Measurements from ENCODE around the gene PTPN1.

The PTPN1 gene

DNA sequence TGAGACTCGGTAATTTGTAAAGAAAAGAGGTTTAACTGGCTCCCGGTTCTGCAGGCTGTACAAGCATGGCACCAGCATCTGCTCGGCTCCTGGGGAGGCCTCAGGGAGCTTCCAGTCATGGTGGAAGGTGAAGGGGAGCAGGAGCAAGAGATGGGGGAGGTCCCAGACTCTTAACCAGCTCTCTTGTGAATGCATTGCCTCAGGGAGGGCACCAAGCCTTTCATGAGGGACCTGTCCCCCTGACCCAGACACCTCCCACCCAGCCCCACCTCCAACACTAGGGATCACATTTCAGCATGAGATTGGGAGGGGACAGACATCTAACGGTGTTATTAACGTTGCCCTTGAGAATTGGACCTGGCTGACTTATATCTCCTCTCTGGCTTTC is 68.6 kb downstream of the PTPN1 start:
- DNase-seq, result no peak

DNA sequence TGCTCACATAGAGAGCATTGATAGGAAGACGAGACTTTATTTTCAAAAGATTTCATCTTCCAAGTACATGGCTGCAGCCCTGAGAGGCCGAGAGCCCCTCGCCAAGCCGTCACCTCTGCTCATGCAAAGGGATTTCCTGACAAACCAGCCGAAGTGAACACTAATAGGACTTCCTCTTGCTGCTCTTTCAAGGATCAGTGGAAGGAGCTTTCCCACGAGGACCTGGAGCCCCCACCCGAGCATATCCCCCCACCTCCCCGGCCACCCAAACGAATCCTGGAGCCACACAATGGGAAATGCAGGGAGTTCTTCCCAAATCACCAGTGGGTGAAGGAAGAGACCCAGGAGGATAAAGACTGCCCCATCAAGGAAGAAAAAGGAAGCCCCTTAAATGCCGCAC is 69.3 kb downstream of the PTPN1 start:
- no peak for DNase-seq

DNA sequence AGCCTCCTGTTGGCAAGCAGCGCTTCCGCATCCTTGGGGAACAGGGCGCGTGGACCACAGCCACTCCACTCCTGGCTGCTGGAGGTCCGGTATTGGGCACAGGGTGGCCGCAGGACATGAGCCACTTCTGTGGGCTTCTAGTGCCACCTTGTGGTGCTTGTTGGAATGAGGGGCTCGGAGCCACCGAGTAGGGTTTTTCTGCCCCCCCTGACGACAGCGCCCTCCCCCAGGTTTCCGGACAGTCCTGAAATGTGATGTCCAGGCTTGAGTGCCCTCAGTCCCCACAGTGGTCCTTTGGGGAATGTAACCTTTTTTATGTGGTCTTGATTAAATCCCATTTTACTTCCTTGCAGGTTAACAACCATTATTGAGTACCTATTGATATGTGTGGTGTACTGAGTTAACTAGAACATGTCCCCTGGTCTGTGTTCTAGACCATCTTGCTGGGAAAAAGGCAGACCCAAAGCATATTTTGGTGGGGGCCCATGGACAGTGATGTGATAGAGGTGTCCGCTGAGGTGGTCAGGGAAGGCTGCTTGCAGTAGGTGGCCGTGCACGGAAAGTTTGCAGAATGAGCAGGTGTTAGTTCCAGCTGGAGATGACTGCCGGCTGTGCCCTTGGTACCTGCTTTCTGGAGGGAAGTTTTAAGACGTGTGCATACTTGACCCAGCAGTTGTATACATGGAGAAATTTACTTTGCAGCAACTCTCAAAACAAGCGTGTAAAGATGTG is 70.0 kb downstream of the PTPN1 start:
- no peak for DNase-seq

DNA sequence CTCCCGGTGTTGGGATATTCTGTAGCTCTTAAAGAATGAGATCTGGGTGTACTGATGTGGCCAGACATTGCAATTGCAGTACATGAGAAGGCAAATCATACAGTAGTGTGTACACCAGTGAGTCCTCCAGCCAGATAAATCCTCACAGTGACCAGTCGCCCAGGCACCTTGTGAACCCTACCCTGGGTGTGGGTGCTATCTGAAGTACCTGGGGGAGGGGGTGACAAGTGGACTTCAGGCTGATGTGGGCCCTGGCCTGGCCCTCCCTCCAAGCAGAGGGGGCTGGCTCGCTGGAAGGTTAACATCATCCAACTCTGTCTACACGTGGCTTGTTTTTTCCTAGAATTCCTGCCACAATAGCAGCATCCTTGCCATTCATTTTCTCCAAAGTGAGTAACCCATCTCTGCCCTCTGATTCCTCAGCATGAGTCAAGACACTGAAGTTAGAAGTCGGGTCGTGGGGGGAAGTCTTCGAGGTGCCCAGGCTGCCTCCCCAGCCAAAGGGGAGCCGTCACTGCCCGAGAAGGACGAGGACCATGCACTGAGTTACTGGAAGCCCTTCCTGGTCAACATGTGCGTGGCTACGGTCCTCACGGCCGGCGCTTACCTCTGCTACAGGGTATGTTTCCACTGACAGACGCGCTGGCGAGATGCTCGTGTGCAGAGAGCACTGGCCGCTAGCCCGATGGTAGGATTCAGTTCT is 70.8 kb downstream of the PTPN1 start:
- DNase-seq, result no peak

DNA sequence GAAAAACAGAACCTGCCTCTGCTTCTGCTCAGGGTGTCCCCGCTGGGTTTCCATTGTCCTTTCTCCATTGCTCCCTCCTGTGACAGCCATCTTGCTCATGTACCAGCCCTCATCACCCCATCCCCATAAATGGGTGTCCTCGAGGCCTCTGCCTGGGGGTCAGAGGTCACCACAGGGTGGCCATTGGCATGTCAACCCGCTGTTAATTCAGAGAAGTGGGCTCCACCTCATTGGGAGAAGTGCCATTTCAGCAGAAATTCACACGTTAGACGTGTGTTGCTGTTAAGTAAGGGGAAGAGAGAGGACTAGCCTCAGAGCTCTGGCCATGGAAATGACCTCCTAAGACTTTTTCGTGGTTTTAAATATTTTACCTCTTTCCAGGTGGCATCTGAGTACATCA is 71.9 kb downstream of the PTPN1 start:
- DNase-seq, result no peak

DNA sequence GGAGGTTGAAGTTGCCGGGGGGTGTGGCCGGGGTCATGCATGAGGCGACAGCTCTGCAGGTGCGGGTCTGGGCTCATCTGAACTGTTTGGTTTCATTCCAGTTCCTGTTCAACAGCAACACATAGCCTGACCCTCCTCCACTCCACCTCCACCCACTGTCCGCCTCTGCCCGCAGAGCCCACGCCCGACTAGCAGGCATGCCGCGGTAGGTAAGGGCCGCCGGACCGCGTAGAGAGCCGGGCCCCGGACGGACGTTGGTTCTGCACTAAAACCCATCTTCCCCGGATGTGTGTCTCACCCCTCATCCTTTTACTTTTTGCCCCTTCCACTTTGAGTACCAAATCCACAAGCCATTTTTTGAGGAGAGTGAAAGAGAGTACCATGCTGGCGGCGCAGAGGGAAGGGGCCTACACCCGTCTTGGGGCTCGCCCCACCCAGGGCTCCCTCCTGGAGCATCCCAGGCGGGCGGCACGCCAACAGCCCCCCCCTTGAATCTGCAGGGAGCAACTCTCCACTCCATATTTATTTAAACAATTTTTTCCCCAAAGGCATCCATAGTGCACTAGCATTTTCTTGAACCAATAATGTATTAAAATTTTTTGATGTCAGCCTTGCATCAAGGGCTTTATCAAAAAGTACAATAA is 72.5 kb downstream of the PTPN1 start:
- DNase-seq, result no peak

DNA sequence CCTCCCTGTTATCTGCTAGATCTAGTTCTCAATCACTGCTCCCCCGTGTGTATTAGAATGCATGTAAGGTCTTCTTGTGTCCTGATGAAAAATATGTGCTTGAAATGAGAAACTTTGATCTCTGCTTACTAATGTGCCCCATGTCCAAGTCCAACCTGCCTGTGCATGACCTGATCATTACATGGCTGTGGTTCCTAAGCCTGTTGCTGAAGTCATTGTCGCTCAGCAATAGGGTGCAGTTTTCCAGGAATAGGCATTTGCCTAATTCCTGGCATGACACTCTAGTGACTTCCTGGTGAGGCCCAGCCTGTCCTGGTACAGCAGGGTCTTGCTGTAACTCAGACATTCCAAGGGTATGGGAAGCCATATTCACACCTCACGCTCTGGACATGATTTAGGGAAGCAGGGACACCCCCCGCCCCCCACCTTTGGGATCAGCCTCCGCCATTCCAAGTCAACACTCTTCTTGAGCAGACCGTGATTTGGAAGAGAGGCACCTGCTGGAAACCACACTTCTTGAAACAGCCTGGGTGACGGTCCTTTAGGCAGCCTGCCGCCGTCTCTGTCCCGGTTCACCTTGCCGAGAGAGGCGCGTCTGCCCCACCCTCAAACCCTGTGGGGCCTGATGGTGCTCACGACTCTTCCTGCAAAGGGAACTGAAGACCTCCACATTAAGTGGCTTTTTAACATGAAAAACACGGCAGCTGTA is 73.4 kb downstream of the PTPN1 start:
- no peak for DNase-seq

DNA sequence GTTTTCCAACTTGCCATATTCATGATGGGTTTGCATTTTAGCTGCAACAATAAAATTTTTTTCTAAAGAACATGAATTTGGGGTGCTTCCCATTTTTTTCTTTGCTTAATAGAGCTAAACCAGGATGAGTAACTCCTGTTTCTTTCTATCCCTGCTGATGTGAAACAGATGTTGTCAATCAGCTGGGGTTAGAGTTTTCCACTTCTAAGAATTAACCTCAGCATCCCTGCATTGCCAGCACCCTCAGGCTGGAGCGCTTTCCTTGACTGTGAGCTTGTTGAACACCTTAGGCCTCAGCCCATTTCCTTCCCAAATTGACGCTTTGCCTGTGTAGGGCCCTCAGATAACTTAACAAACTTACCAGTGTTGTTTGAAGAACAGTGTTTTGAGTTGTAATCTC is 74.5 kb downstream of the PTPN1 start:
- no peak for DNase-seq

DNA sequence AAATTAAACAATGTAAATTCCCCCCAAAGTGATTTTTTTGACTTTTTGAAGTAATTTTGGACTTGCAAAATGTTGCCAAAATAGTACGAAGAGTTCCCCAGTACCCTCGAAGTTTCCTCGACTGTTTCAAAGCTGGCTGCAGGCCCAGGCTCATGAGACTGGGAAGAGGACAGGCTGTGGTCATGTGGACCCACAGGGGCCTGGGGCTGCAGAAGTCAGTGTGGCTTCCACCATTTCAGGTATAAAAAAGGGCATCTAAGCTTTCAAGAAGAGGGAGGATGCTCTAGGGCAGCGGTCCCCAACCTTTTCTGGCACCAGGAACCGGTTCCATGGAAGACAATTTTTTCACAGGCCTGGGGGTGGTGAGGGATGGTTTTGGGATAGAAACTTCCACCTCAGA is 75.0 kb downstream of the PTPN1 start:
- DNase-seq, result no peak

DNA sequence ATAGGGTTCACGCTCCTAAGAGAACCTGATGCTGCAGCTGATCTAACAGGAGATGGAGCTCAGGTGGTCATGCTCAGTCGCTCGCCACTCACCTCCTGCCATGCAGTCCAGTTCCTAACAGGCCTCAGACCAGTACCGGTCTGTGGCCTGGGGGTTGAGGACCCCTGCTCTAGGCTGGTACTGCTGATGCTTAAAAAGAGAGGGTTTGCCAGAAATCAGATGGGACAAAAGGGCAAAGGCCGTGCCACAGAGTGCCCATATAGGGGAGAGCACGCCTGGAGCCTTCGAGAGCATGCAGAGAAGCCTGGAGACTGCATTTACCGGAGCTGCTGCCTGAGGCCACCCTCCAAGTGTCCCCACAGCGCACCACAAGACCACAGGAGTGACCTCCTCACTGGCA is 75.5 kb downstream of the PTPN1 start:
- DNase-seq, result peak; percentile 50

DNA sequence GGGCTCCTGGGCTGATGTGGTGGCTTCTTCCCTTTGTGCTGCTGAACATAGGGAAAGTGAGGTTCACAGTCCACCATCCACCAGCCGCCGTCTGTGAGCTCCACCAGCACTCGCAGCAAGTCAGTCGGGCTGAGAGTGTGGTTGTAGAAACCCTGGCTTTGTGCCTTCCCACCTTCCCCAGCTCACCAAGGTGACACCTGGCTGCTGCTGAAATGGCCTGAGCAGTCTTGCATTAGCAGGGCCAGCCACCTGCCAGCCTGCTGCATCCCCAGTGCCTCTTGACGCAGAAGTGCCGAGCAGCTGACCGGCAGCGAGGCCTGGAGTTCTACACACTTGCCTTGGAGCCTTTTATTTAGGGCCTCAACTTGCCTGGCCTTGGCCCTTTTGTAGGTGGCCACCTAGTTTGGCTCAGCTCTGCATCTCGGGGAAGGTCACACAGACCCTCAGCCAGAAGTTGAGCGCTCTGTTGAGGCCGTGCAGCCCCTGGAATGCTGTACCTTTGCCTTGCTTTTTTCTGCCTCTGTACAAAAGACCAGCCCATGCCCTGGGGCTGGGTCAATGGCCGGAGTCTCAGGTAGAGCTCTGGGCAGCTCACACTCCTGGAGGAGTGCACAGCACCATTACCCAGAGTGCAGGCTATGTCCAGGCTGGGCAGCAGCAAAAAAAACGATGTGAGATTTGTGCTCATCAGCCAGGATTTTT is 76.5 kb downstream of the PTPN1 start:
- peak; percentile 31 for DNase-seq

DNA sequence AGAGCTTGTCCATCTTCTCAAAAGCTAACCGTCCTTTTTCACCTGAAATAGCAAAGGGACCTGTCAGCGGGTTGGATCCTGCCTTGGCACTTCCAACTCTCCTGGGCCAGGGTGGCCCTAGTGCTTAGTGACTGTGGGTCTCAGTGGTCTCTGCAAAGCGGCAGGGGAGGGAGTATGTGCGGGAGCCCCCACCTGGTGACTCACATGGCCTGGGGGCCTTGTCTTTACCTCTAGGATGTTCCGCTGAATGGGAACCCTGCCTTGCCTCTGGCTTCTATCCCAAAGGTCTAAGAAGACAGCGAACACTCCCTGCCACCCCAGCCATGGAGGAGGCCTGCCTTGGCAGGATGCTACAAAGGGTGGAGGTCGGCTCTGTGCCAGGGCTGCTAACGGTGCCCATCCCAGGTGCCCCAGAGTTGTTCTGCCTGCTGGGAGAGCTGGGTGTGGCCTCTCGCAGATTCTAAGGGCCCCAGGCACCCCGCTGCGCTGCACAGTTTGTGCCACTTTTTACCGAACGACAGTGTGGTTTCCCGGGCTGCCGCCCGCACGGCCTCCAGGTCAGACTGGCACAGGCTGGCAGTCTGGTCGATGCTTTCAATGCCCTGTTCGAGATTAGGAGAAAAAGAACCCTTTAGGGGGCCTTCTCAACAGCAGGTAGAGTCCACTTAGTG is 77.2 kb downstream of the PTPN1 start:
- peak; percentile 71 for DNase-seq

DNA sequence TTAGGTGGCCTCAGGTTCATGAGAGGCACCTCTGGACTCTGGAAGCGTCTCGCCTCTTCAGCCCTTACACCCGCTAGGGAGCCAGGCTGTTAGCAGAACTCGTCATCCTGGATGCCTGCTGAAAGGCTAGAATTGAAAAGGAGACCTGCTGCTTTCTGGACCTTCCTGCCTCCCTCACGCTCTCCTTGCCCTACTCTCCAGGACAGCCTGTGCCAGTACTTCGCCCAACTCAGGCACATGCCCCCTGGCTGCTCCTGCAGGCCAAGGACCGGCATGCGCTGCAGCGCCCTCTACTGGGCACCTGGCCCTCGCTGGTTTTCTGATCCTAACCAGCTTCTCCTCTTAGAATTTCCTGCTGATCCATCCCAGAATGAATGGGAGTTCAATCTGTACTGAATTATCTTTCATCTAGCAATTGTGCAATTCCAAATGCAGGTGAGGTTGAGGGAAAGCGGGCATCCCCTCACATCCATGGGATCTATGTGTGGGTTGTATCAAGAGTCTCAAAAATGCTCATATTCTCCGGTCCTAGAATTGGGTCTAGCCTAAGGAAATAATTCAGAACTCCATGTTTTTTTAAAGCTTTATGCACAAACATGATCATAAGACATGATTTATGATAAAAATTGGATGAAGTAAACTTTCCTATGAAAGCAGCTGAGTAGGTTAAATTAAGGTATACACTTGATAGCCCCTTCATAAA is 78.0 kb downstream of the PTPN1 start:
- peak; percentile 58 for DNase-seq

DNA sequence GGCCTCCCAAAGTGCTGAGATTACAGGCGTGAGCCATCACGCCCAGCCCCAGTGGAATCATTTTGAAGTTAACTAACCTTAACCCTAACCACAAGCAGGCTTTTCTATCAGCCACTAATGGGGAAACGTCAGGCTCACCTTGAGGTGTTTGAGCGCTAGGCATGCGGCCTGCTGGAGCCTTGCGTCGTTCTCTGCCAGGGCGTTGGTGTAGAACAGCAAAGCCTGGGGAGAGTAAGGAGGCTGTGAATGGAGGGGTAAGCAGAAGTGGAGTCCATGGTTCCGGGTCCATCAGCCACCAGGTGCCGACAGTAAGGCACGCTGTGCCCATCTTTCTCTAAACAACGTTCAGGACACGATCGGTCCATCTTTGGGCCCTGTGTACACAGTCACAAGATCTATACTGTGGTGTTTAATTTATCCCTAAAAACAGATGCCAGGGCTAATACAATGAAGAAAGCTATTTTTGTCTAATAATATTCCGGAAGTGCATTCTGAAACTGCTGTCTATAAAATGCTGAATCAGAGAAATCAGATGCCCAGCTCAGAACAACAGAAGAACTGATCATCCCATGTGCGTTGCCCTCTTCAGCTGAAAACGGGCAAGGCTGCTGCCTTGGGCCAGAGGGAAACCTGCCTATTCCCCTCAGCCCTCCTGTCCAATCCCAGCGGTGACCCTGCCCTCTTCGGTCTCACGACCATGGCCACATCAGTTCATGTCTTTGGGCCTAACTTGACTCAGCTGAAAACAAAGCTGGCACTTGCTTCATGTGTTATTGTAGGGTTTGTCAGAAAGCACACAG is 79.6 kb downstream of the PTPN1 start:
- no peak for DNase-seq

DNA sequence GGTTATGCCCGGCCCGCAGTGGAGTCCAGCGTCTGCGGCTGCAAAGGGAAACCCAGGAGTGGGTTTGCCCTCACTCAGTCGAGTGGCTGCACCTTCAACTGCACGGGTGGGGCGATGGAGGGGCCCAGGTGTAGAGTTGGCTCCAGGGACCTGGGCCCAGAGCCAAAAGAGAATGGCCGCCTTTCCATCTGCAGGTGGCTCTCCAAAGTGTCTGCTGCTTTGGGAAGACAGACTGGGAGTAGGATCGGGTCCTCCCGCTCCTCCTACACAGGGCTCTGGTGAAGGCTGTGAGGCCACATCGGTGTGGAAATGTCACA is 80.1 kb downstream of the PTPN1 start:
- DNase-seq, result peak; percentile 20

DNA sequence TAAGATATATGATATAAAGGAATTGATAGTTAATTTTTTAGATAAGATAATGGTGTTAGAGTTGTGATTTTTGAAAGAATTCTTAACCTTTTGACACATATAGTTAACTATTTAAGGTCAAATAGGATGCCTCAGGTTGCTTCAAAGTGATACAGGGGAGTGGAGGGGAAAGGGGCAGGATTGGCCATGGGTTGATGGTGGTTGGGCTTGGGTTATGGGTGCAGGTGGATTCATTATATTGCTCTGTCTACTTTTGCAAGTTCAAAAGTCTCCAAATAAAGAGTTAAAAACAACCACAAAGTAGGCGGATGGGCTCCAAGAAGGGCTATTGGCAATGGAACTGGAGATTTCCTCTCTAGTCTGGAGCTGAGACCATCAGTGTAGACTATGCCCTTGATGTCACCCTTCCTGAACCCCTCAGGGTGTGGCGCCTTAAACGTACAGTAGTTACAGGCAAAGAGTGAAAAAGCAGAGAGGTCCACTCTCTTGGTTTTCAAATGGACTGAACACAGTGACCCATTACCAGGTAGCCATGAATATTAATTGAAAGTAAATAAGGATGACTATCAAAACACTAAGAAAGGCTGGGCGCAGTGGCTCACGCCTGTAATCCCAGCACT is 81.2 kb downstream of the PTPN1 start:
- DNase-seq, result no peak

DNA sequence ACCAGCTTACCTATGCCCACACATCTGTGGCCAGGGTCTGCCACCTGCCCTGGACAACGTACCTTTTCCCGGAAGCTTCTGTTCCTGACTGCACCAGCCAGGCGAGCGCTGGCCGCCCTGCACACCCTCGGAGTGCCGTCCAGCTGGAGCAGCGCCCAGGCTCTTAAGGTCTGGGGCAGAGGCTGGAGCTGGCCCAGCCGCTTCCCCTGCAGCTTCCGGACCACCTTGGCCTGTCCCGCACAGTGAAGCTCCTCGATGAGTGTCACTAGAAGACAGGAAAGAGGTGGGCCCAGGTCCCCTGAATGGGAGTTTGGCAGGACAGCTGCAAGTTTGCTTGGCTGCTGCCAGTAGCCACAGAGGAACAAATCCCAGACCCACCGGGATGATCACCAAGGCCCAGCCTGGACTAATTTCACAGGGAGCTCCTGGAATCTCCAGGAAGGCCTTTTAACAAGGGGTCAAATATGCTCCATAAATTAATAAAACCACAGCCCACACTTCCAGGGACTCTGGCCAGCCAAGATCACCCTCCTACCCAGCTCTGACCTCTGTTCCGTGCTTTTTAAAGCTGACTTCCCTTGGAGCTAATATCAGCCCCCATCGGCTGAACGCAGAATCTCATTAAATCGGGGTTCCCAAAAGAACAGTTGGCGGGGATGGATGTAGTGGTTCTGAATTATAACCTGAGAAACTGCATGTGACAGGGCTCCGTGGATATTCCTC is 82.3 kb downstream of the PTPN1 start:
- DNase-seq, result no peak

DNA sequence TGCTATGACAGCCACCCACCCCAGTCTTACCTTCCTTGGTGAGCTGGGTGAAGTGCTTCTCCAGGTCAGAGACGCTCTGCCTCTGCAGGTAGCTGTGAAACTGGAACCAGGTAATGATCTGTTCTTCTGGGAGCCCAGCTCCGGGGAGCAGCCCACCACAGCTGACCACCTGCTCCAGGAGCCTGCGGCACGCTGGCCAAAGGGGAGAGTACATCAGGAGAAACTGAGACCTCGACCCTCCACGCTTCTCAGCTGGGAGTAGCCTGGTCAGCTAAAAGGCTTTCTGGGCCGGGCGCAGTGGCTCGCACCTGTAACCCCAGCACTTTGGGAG is 82.8 kb downstream of the PTPN1 start:
- no peak for DNase-seq

DNA sequence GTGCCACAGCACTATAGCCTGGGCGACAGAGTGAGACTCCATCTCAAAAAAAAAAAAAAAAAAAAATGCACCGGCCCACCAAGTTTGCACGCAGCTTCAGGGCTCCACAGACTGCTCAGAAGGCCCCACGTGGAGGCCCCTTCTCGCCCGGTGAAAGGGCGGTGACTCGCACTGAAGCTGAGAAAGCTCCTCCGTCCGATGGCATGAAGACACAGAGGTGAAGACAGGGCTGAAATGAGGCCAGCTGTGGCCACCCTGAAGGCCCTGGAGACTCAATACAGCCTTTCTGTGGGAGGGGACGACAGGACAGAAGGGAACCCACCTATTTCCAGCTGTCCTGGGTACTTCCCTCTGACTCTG is 84.0 kb downstream of the PTPN1 start:
- no peak for DNase-seq
